DMS 273 (cell line): ENCODE measurements around the gene F3.

Experiments
- DNase-seq: peaks from one replicate; lab custom pipeline; 2025; ENCODE audit not compliant: unreplicated experiment; lab: John Stamatoyannopoulos, UW

F3 gene

GRCh38 chr1:94528826-94529225, 12.7 kb downstream of the F3 start:
- no peak for DNase-seq

- DNase-seq = peak; percentile 62
These were observed 13.3 kb downstream of the F3 start for GRCh38 chr1:94528299-94528698.

GRCh38 chr1:94527447-94528031, 14.0 kb downstream of the F3 start:
- DNase-seq = peak; percentile 58

GRCh38 chr1:94526152-94526980, 15.2 kb downstream of the F3 start:
- DNase-seq = no peak

- no peak for DNase-seq
These were observed 17.0 kb downstream of the F3 start for GRCh38 chr1:94524531-94524930.

GRCh38 chr1:94522304-94522703, 19.3 kb downstream of the F3 start:
- peak; percentile 80 for DNase-seq

GRCh38 chr1:94519351-94519750, 22.2 kb downstream of the F3 start:
- no peak for DNase-seq

- DNase-seq = no peak
These were observed 26.1 kb downstream of the F3 start for GRCh38 chr1:94515296-94515947.

GRCh38 chr1:94514095-94514727, 27.3 kb downstream of the F3 start:
- peak; percentile 59 for DNase-seq

GRCh38 chr1:94512816-94513215, 28.7 kb downstream of the F3 start:
- no peak for DNase-seq

- DNase-seq = no peak
These were observed 37.0 kb downstream of the F3 start for GRCh38 chr1:94504601-94505000.

GRCh38 chr1:94503153-94503552, 38.4 kb downstream of the F3 start:
- no peak for DNase-seq

- no peak for DNase-seq
These were observed 39.6 kb downstream of the F3 start for GRCh38 chr1:94501935-94502334.

- DNase-seq = no peak
These were observed 40.1 kb downstream of the F3 start for GRCh38 chr1:94501426-94501825.

GRCh38 chr1:94496076-94496755, 45.3 kb downstream of the F3 start:
- no peak for DNase-seq

- no peak for DNase-seq
These were observed 51.0 kb downstream of the F3 start for GRCh38 chr1:94490556-94490955.

GRCh38 chr1:94486990-94487389, 54.6 kb downstream of the F3 start:
- DNase-seq = no peak

- peak; percentile 75 for DNase-seq
These were observed 60.1 kb downstream of the F3 start for GRCh38 chr1:94481473-94481933.

- DNase-seq = no peak
These were observed 61.9 kb downstream of the F3 start for GRCh38 chr1:94479682-94480081.
